HG03432 (cell line): ENCODE results near the gene BCL11A.

ENCODE experiments used
- ATAC-seq: cut with Tn5 transposase; IDR thresholded peaks from one replicate; pipeline ENCODE4 v1.9.1; 2021; ENCODE audit warnings: mild to moderate bottlenecking, moderate library complexity; ENCODE audit not compliant: unreplicated experiment

The BCL11A gene

DNA sequence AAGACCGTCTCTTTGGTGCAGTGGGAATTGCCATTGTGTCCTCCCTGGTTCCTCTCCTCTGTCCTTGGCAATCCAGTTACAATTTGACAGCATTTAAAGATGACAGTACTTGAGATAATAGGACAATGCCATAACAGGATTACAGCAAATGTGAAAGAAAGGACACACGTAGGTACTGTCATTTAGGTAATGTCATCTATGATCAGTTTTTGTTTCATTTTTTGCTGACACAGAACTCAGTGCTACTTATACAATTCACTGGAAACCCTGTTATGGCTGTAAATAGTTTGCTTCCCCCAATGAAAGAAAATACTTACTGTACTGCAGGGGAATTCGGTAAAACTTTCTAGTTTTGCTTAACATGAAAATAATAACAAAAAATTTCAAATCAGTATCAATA lies 65.2 kb downstream of the BCL11A start:
- peak; percentile 65 for ATAC-seq

DNA sequence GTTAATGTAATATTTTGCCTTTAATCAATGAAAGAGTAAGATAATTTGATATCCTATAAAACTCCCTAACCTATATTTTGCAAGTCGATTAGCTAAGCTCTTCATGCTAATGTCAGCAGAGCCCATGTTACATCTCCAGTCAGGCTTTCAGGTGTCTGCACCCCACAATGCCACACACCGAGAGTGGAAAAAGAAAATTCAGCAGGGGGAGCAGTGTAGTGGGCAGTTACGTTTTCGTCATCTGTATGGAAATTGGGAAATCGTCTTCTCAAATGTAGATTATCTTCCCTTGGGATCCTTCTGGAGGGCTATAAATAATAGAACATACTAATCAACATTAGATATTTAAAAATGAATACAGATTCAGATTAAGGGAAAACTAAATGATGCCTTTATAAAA lies 66.3 kb downstream of the BCL11A start:
- ATAC-seq = no peak

DNA sequence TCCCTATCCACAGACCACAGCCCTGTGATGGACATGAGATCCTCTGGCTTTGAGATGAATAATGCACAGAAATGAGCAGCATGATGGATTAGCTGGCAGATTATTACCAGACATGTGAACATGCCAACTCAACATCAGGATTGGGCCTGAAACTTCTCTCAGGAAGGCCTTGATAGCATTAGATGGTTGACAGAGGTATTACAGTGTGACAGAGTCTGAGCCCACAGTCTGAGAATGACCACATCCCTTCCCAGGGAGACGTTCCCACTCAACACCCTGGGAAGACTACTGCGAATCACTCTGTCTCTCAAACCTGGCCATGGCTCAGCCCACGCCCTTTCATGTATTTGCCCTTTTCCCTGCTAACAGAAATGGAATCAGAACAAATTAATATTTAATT lies 66.9 kb downstream of the BCL11A start:
- no peak for ATAC-seq

DNA sequence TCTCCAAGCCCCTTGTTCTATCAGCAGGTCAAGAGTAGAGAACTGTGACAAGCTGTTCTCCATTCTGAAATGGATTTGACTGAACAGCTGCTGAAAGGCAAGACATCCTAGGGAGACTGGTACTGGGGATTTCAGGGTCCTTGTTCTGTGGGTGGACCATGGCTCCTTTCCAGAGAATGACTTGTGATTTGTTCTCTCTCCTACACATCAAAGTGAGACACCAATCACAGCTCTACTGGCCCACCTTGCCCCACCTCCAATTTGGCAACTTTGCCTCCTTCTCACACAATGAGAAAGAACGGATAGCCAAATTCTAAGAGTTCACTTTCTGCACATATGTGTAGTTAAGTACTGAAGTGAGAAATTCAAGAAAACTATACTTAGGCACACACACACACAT lies 67.4 kb downstream of the BCL11A start:
- no peak for ATAC-seq

DNA sequence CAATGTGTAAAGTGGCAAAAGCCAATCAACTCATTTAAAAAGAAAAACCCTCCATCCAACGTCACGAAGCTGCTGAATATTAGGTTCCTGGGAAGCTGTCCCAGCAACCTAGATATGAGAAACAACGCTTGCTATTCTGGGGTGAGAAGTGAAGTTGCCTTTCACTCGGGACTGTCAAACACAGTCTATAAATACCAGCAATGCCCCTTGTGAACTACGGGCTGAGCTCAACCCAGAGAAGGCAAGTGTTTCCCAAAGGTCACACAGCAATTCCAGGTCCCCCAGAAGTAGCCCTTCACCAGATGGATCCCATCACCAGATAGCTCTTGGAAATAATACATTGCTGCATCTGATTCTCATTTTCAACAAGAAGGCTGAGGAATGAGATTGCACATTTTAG lies 67.9 kb downstream of the BCL11A start:
- ATAC-seq = no peak

DNA sequence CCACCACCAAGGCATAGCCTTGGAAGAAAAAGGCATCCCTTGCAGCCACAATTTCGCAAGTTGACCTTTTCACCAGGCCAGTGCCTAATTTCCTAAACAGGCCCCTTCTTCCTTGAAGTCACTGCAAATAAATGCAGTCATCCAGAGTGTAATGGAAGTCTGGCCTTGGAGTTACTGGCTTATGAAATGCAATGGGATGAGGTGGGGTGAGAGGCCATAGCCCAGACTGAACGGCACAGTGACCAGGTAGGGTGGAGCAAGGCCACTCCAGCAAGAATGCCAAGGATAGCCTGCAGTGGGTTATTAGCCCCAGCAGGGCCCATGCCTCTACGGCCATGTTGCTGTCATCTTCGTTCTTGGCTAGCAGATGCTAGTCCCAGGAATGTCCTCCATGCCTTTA lies 68.4 kb downstream of the BCL11A start:
- no peak for ATAC-seq

DNA sequence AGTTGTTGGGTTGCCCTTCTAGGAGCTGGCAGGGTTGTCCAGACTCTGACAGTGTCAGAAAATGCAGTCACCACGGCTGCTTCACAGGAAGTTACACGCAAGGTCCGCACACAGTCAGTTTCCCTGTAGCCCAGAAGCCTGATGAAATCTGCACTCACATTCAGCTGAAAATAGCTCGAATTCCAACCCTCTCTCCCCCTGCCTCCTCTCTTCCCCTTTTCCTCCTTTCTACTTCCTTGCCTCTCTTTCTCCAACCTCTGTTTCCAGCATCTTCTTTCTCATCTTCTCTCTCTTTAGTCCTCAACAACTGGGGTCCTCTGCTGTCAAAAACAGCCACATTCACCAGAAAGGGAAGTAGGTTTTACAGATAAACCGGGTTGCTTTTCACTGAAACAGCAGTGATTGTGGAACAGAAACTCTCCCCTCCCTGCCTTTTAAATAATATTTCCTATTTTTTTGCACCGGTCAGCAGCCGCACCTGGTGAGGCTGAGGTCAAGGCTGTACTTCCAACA lies 69.3 kb downstream of the BCL11A start:
- ATAC-seq = peak; percentile 34

DNA sequence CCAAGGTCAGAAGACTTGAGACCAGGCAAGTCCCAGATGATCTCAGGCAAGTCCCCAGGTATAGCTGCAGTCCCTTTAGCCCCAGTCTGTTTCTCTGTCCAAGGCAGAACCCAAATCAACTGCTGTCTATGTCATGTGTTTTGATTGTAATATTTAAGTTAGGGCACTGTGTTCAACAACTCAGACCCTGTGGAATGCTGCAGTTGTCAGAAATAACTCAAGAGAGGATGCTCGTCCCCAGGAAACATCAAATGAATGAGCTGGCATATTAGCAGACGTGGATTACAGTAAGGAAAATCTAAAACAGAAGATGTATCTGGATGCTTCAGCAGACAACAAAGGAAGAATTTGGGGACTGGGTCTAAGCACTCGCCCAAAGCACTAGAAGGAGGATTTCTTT lies 70.1 kb downstream of the BCL11A start:
- ATAC-seq = no peak

DNA sequence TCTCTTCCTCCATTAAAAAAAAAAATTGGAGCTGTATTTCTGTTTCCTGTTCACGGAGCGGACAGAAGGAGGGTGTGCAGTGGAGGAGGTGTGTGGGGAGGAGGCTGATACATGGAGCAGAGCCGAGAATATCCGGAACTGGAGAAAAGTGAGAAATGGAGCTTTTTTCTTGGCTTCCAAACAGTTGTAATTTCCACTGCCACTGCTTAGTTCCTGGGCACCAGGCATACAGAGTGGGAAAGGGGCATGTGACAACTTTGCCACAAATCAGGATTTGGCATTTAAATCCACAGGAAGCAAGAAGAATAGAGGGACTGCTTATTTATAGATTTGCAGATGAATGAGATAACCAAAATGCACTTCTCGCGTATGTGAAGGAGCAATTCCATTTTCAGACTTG lies 71.2 kb downstream of the BCL11A start:
- ATAC-seq = no peak

DNA sequence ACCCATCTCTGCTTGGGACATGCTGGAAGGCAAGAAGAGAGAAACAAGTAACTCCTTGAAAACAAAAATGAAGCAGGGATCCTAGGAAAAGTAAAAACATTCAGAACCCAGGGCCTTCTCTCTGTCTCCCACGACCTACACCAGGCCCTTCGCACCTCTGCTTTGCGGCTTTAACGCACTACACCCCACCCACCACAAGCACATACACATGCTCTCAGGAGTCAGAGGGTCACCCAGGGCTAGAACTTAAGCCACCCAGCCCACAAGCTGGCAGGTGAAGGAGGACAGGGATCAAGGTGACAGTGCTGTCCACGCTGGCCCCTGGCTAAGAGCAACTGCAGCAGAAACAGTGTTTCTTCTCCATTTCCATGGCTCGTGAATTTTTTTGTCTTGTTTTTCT lies 72.2 kb downstream of the BCL11A start:
- ATAC-seq = no peak

DNA sequence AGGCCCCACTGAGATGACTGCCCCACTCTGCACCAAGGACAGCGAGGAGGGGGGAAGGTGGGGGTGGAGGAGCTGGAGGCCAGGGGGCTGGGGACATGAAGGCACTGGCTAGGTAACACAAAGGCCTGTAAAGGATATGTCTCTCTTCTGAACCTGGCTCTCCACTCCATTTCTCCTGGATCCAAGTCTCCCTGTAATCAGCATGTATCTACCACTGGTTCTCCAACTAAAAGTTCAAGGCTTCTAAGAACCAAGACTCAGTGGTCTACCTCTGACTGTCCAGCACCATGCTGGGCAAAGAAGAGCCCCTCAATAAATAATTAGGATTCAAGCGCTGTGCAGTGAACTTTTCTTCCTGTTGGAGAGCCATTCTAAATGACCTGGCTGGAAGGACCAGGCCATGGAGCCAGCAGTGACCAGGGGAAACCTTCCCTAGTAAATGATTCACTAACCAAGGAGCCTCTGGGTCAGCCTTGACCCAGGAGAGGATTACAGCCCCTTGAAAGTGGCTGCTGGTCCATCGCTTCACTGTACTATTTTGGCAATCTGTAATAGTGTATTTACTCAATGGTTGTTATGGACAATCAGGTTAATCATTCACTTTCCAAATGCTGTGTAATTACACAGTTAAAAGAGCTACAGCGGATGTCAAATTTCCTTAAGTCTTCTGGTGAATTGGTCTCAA lies 73.2 kb downstream of the BCL11A start:
- ATAC-seq = no peak

DNA sequence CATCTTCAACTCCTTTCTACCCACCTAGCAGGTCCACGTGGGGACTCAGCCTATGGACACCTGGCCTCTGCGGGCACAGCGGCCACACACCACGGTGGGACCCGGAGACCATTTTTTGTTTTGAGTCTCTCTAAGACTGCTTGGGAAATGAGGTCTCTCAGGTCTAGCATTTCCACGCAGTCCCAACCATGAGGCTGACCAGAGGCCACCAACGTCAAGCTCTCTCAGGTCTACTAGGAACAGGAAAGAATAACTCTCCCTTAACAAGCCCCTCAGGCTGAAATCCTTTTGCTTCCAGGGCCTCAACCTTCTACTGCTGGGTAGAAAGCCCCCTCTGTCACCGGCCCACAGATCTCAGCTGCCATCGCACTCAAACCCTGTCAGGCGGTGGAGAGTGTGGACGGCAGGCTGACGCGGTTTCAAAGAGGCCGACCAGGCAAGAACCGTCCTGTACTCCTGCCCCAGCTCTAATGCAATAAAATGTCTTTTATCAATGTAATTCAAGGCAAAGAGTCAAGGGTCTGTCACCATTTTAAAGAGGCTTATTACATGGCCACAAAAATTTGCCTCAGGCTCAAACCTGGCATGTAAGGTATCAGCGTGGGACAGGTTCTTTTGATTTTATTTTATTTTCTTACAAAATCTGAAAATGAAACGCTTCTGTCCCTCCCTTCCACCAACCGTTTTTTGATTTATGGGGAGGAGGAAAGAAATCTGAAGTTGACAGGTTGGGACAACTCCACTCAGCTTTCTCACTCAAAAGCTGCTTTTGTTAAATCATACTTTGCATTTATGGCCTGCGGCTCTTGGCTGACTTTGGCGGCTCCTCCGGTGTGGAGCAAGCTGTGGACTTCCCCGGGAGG lies 74.0 kb downstream of the BCL11A start:
- no peak for ATAC-seq

DNA sequence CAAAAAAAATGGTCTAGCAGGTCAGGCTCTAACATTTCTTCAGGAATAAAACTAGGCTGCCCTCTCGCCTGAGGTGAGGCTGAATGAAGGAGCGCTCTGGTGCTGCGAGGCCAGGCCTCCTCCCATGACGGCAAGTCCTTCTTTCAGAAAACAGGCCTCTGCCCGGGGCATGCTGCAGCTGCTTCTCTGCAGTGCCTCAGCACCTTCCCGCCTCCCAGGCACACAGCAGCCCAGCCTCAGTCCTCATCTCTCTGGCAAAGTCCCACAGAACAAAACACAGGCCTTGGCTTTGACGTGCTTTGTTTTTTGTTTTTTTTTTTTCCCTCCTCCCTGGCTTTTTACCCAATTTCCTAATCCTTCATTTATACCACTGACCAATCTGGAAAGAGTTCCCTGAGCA lies 74.8 kb downstream of the BCL11A start:
- ATAC-seq = no peak

DNA sequence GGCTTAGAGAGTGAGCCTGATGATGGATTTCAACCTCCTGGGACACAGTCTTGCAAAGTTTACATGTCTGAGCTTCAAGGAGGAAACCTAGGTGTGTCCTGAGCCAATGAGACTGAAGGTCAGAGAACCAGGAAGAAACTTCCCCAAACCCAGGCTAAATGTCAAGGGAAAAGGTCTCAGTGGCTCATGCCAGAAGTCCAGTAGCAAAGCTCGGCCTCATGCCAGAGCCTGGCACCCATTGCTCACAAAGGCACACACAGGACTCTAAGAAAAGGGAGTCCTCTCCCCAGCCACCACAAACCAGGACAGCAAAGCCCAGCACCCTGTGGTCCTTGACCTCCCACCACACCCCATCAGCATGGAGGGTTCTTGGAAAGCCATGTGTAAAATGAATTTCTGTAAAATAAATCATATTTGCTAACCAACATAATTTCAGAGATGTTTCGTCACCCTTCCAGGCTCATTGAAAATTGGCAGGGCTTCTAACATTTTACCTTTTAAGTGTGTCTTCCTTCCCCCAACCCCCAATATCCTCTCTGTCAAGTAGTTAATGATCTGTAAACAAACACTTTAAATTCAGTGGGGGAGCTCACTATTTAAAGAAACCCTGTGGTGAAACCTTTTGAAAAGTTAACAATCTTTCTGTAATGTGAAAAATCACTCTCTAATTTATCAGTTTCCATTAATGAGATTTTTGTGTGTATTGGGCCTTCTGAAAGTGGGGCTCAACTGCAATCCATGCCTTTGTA lies 77.1 kb downstream of the BCL11A start:
- ATAC-seq = no peak

DNA sequence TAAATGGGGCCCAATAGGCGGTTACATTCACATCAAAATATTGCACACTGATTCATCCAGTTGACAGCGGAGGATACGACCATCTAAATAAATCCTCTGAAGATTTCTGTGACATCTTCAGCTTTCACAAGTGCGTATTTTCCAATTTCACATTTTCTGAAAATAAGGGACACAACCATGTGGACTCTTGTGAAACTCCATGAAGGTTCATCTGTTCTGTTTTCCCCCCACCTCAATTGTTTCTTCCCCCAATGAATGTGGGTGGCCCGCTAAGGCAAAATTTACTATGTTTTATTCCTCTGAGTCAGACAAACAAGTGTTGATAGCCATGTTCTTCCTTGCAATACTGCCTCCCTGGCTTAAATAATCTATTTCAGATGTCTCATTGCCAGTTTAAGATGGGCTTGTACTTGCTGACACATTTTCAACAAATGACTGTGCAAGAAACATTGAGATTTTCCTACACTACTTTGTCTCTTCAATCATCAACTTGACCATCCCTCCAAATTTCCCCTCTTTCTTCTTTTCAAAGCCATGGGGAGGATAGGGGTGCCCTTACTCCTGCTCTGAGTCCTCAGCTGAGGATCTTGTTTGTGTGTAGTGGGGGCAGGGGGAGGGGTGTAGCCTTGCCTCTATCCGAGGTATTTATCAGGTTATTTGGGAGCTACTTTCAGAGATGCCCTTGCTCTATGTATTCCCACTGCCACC lies 78.2 kb downstream of the BCL11A start:
- ATAC-seq = no peak

DNA sequence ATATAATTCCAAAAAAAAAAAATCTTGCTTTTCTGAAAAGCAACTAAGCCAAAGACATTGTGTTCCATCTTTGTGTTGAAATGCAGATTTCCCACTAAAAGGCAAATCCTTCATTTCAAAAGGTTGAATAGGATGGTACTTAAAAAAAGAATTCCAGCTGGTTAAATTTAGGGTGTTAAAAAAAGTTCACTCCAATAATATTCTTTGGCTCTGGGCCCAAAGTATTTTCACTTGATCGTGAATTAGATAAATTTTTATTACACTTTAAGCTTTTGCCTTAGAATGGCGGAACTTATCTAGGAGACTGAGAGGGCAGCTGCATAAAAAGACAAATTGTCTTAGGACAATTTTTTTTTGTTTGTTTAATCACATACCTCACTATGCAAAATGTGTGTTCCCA lies 79.2 kb downstream of the BCL11A start:
- ATAC-seq = no peak

DNA sequence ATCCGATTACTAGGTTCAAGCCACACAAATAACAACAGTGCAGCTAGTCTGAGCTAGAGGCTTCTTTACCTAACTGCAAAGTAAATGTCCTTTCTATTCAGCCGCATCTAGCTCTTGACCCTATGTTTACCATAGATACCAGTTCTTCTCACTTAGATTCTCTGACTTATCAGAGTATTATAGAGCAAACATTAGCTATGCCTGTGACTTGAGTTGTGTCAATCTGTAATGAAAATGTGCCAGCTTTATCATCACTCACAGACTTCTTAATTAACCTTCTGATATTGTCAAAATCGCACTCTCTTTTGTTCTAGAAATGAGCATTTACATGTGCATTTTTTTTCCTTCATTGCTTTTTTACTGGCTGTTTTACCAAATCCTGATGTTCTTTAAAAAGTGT lies 79.9 kb downstream of the BCL11A start:
- ATAC-seq = no peak

DNA sequence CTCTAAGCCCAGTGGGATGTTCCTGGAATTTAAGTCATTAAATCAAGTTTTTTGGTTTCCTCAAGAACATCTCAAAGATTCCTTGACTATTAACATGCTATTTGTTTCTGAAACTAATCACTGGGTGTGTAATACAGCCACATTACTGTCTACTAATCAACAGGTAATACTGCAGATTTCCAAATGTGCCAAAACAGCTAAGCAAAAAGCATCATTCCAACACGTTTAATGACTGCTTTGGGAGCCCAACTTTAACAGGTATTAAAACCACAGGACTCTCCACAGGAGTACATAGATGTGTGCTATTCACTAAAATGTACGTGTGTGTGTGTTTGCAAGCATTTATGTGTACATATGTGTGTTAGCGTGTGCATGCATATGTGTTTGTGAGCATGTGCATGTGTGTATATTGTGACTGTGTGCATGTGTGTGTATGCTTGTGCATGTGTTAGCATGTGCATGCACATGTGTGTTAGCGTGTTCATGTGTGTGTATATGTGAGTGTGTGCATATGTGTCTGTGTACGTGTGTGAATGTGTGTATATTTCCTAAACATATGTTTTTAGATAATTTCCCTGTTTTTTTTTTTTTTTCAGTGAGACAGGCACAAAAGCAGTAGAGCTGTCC lies 80.7 kb downstream of the BCL11A start:
- no peak for ATAC-seq

DNA sequence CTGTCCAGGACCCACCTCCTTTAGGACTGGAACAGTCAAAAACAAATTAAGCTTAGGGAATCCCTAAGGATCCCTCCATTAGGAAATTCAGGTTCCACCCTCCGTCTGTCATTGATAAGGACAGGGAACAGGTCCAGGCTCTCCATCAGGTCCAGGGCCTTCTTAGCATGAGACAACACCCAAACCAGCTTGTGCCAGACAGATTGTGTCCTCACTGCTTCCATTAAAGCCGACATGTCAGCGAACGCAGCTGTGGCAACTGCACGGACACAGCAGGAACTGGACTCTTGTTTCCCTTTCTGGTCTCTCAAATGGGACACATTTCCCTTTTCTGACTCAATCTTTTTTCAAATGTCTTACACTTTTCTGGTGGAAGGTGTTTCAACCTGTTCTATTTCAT lies 81.4 kb downstream of the BCL11A start:
- ATAC-seq = no peak

DNA sequence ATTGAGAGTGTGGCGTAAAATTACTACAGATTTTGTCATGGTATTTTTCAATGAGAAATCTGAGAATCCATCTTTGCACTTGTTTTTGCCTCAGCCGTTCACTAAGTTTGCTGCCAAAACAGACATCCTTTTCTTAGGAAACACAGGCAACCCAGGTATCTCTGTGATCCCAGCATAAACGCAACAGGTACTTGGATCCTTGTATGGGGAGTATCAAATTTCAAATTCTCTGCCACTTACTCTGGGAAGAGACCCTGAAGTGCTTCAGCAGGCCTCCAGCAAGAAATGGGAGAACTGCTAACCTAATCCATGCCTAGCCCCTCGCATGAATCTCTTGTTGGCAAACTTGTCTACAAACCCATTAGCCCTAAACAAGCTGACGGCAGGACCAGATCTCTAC lies 83.1 kb downstream of the BCL11A start:
- ATAC-seq = no peak
